CD4-positive, CD25-positive, alpha-beta regulatory T cell (primary cell): ENCODE measurements around the gene NRBP1. TPM values are rescaled to one million over a fixed set of nuclear protein-coding genes. Genes with fewer than 3 reads are reported as not detected.

Source experiments
- ATAC-seq, 2 donors: fragments of 150-1000 bp; cut with Tn5 transposase; one replicate each; pipeline ENCODE4 v1.10.0; 2021; ENCODE audit warnings: low read depth in 2 of 2, moderate number of reproducible peaks in 2 of 2, moderate library complexity in 1 of 2
- DNase-seq, 3 donors: peaks; one replicate each; pipeline versions ENCODE4 v3.0.0 to v3.0.0-alpha.2; 2012 to 2022; ENCODE audit warnings: mixed read lengths in 1 of 3
- H3K27ac ChIP-seq: one replicate; pipeline ENCODE4 v1.7.0; 2013; ENCODE audit warnings: mild to moderate bottlenecking, low read length; ENCODE audit not compliant: insufficient read depth, poor library complexity, severe bottlenecking
- H3K27me3 ChIP-seq: one replicate; pipeline ENCODE4 v1.7.0; 2013; ENCODE audit warnings: low read length; ENCODE audit not compliant: control insufficient read depth, insufficient read depth
- H3K36me3 ChIP-seq: one replicate; pipeline ENCODE4 v1.7.0; 2013; ENCODE audit warnings: mild to moderate bottlenecking, low read length, moderate library complexity; ENCODE audit not compliant: control insufficient read depth, insufficient read depth
- H3K4me1 ChIP-seq: 2 replicates; pipeline ENCODE4 v1.7.0; 2013; ENCODE audit warnings: mild to moderate bottlenecking, low read length; ENCODE audit not compliant: insufficient read depth, control insufficient read depth, poor library complexity, severe bottlenecking
- H3K4me3 ChIP-seq: one replicate; pipeline ENCODE4 v1.7.0; 2013; ENCODE audit warnings: low read depth, mild to moderate bottlenecking, low read length, moderate library complexity
- H3K9me3 ChIP-seq, 2 experiments: 1 replicate in 1 of 2; 2 replicates in 1 of 2; pipeline ENCODE4 v1.7.0; 2013; ENCODE audit warnings: low read length in 2 of 2, mild to moderate bottlenecking in 1 of 2, moderate library complexity in 1 of 2; ENCODE audit not compliant: control insufficient read depth in 2 of 2
- H3K27ac Mint-ChIP-seq, 3 donors: one replicate each; pipeline ENCODE4 v1.8.0; 2020 to 2022; ENCODE audit warnings: mild to moderate bottlenecking in 3 of 3, mixed read lengths in 3 of 3, moderate library complexity in 2 of 3
- H3K27me3 Mint-ChIP-seq: one replicate; pipeline ENCODE4 v1.8.0; 2022; ENCODE audit warnings: mild to moderate bottlenecking, mixed read lengths
- H3K36me3 Mint-ChIP-seq: one replicate; pipeline ENCODE4 v1.8.0; 2020; ENCODE audit warnings: mixed read lengths
- H3K4me1 Mint-ChIP-seq, 4 donors: one replicate each; pipeline ENCODE4 v1.8.0; 2020 to 2022; ENCODE audit warnings: mixed read lengths in 4 of 4, mild to moderate bottlenecking in 1 of 4
- H3K4me3 Mint-ChIP-seq, 4 donors: one replicate each; pipeline ENCODE4 v1.8.0; 2020 to 2022; ENCODE audit warnings: mild to moderate bottlenecking in 4 of 4, mixed read lengths in 4 of 4, moderate library complexity in 3 of 4
- H3K9me3 Mint-ChIP-seq, 7 donors: one replicate each; pipeline ENCODE4 v1.8.0; 2020 to 2022; ENCODE audit warnings: mixed read lengths in 7 of 7, mild to moderate bottlenecking in 3 of 7, moderate library complexity in 2 of 7
- polyA plus RNA-seq, 4 donors: library from polyadenylated mRNA; unstranded; fragments of 300-500 nt; fragmentation: Illumina TruSeq; gene quantifications; one replicate each; pipeline ENCODE4 v1.2.3, GENCODE V29; 2021
- total RNA-seq: library from RNA; stranded (reverse); gene quantifications from one replicate; pipeline ENCODE4 v1.2.3, GENCODE V29; 2022

The NRBP1 gene
- total and polyA plus RNA-seq, 5 donors from 2014 or later = 87.1 to 182 (median 114) TPM

DNA sequence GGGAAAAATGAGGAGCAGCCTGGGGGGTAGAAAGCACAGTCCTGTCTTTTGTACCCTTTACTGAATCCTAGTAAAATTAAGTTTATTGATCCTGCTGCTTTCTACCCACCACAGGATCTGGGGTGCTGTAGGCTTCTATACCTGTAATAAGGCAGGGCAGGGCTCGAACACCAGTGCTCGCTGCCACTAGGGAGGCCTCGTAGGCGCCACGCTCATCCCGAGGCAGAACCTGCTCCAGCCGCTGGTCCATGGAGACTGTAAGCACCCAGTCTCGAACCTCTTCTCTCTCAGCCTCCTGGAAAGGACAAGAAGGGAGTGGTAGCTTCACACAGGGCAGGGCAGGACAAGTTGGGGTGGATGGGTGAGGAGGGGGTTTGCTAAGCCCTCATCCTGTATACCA is 16.7 kb downstream of the NRBP1 start:
- Histone ChIP-seq H3K4me3 (no peak overlapping the region), H3K36me3 (peaks cover 28% of the 10 kb centered on the region), H3K27me3 (no peaks in the 10 kb centered on the region), H3K4me1 (no peaks in the 10 kb centered on the region), H3K27ac (no peak overlapping the region), H3K9me3 (no peaks in the 10 kb centered on the region)
- H3K4me1 Mint-ChIP-seq = peaks cover 0 to 6% (median 2%) of the 10 kb centered on the region in 4 donors
- no peak overlapping the region for H3K27ac Mint-ChIP-seq
- H3K4me3 Mint-ChIP-seq = no peak overlapping the region
- ATAC-seq = no peak
- peaks cover 41% of the 10 kb centered on the region for H3K36me3 Mint-ChIP-seq
- DNase-seq = no peak
- no peaks in the 10 kb centered on the region for H3K9me3 Mint-ChIP-seq
- no peaks in the 10 kb centered on the region for H3K27me3 Mint-ChIP-seq

DNA sequence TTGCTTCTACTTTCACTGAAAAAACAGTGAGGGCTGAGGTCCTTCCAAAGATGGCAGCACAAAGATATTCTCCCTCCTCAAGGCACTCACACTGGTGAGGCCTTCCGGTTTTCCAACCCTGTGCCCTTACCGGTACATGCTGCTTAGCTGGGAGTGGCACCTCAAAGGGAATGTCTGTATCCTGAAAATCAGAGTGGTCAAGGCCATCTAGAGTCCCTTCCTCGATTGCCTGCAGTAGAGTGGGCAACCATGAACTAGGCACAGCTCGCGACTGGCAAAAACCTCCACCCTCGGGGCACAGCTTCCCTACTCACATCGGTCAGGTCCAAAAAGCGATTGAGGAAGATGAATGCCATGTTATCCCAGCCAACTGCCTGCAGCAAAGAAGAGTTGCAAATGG is 17.2 kb downstream of the NRBP1 start:
- Histone ChIP-seq H3K4me3 (no peak overlapping the region), H3K9me3 (no peaks in the 10 kb centered on the region), H3K27ac (no peak overlapping the region), H3K36me3 (peaks cover 23% of the 10 kb centered on the region), H3K4me1 (no peaks in the 10 kb centered on the region), H3K27me3 (no peaks in the 10 kb centered on the region)
- Mint-ChIP-seq H3K27me3 (no peaks in the 10 kb centered on the region), H3K9me3 (no peaks in the 10 kb centered on the region), H3K4me3 (no peak overlapping the region), H3K4me1 (peaks cover 0 to 6% (median 2%) of the 10 kb centered on the region in 4 donors), H3K36me3 (peaks cover 36% of the 10 kb centered on the region), H3K27ac (peak overlapping the region in 1 of 3 donors; percentile 58)
- DNase-seq (no peak), ATAC-seq (no peak)

DNA sequence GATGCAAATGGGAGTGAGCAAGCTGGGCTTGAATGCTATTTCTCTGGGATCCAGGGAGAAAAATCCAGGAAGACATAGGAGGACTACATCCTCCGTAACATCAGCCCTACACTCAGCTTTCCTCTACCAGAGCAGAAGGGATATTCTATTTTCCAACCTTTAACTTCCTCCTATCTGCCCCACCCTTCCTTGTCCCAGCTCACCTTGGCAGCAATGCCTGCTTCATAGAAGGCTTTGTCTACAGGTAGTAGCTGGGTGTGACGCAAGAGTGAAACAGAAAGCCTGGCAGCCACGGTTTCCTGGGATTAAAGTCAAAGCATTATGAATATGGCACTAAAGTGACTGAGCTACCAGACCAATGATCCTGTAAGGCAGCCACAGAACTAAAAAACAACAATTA is 17.6 kb downstream of the NRBP1 start:
- Mint-ChIP-seq H3K27me3 (no peaks in the 10 kb centered on the region), H3K9me3 (no peaks in the 10 kb centered on the region), H3K4me3 (no peak overlapping the region), H3K27ac (peak overlapping the region in 2 of 3 donors; percentile 20 to 58), H3K36me3 (peaks cover 32% of the 10 kb centered on the region), H3K4me1 (peaks cover 0 to 6% (median 3%) of the 10 kb centered on the region in 4 donors)
- H3K36me3 ChIP-seq = peaks cover 18% of the 10 kb centered on the region
- no peak overlapping the region for H3K4me3 ChIP-seq
- H3K27me3 ChIP-seq = no peaks in the 10 kb centered on the region
- ATAC-seq (no peak), DNase-seq (peak in 1 of 3 donors; percentile 57)
- no peak overlapping the region for H3K27ac ChIP-seq
- H3K4me1 ChIP-seq = no peaks in the 10 kb centered on the region
- no peaks in the 10 kb centered on the region for H3K9me3 ChIP-seq

GRCh38 chr2:27448381-27448780 is 19.9 kb downstream of the NRBP1 start:
- no peaks in the 10 kb centered on the region for H3K9me3 ChIP-seq

GRCh38 chr2:27451095-27451494 is 22.7 kb downstream of the NRBP1 start:
- Mint-ChIP-seq H3K4me3 (no peak overlapping the region), H3K27ac (peak overlapping the region in 1 of 3 donors; percentile 74), H3K9me3 (no peaks in the 10 kb centered on the region), H3K36me3 (peaks cover 18% of the 10 kb centered on the region), H3K4me1 (peaks cover 0 to 5% (median 2%) of the 10 kb centered on the region in 4 donors), H3K27me3 (no peaks in the 10 kb centered on the region)
- ATAC-seq (no peak), DNase-seq (no peak)
- H3K36me3 ChIP-seq = no peaks in the 10 kb centered on the region
- no peaks in the 10 kb centered on the region for H3K27me3 ChIP-seq
- H3K4me1 ChIP-seq = no peaks in the 10 kb centered on the region
- H3K4me3 ChIP-seq = no peak overlapping the region
- H3K27ac ChIP-seq = no peak overlapping the region
- no peaks in the 10 kb centered on the region for H3K9me3 ChIP-seq

More at GRCh38 chr2:27448381-27448780, 19.9 kb downstream of the NRBP1 start:
- H3K9me3 Mint-ChIP-seq = no peaks in the 10 kb centered on the region
- no peaks in the 10 kb centered on the region for H3K27me3 Mint-ChIP-seq
- H3K27me3 ChIP-seq = no peaks in the 10 kb centered on the region
- peak overlapping the region in 1 of 3 donors; percentile 42 for H3K27ac Mint-ChIP-seq
- H3K36me3 Mint-ChIP-seq = peaks cover 18% of the 10 kb centered on the region
- no peaks in the 10 kb centered on the region for H3K4me1 ChIP-seq
- peaks cover 3% of the 10 kb centered on the region for H3K36me3 ChIP-seq
- H3K4me3 Mint-ChIP-seq = no peak overlapping the region
- H3K4me3 ChIP-seq = no peak overlapping the region
- ATAC-seq = no peak
- no peak overlapping the region for H3K27ac ChIP-seq
- no peak for DNase-seq
- peaks cover 0 to 6% (median 2%) of the 10 kb centered on the region in 4 donors for H3K4me1 Mint-ChIP-seq

DNA sequence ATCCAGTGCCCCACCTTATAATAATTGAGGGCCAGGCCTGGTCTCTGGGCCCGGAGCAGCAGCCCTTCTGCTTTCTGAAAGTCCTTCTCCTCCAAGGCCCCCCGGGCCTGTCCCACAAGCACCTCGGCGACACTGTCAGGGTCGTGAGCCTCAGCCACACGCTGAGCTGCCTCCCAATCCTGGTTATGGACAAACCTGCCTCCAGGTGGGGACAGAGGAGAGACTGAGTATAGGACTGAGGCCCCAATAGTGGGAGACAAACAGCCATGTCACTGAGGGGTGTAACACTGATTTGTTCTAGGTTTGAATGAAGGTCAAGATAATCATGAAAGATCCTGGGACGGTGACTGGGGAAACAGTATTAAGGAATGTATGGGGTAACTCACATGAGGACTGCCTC is 25.5 kb downstream of the NRBP1 start:
- Mint-ChIP-seq H3K9me3 (no peaks in the 10 kb centered on the region), H3K27me3 (no peaks in the 10 kb centered on the region), H3K27ac (peak overlapping the region in 1 of 3 donors; percentile 38), H3K4me1 (peaks cover 0 to 5% (median 0%) of the 10 kb centered on the region in 4 donors), H3K4me3 (no peak overlapping the region), H3K36me3 (peaks cover 12% of the 10 kb centered on the region)
- DNase-seq (no peak), ATAC-seq (no peak)
- Histone ChIP-seq H3K4me3 (no peak overlapping the region), H3K27me3 (no peaks in the 10 kb centered on the region), H3K27ac (no peak overlapping the region), H3K36me3 (no peaks in the 10 kb centered on the region), H3K4me1 (no peaks in the 10 kb centered on the region), H3K9me3 (no peaks in the 10 kb centered on the region)

- Histone ChIP-seq H3K27ac (no peak overlapping the region), H3K4me3 (no peak overlapping the region), H3K4me1 (no peaks in the 10 kb centered on the region), H3K9me3 (no peaks in the 10 kb centered on the region), H3K36me3 (no peaks in the 10 kb centered on the region), H3K27me3 (no peaks in the 10 kb centered on the region)
- H3K9me3 Mint-ChIP-seq = no peaks in the 10 kb centered on the region
- no peak overlapping the region for H3K27ac Mint-ChIP-seq
- no peaks in the 10 kb centered on the region for H3K27me3 Mint-ChIP-seq
- H3K4me1 Mint-ChIP-seq = no peaks in the 10 kb centered on the region
- ATAC-seq (no peak), DNase-seq (no peak)
- peaks cover 32% of the 10 kb centered on the region for H3K36me3 Mint-ChIP-seq
- no peak overlapping the region for H3K4me3 Mint-ChIP-seq
These were observed 32.7 kb downstream of the NRBP1 start for GRCh38 chr2:27461118-27461517.

- Histone ChIP-seq H3K27ac (no peak overlapping the region), H3K27me3 (no peaks in the 10 kb centered on the region), H3K36me3 (no peaks in the 10 kb centered on the region), H3K9me3 (no peaks in the 10 kb centered on the region), H3K4me1 (no peaks in the 10 kb centered on the region), H3K4me3 (no peak overlapping the region)
- Mint-ChIP-seq H3K27ac (no peak overlapping the region), H3K4me1 (no peaks in the 10 kb centered on the region), H3K36me3 (peaks cover 23% of the 10 kb centered on the region), H3K27me3 (no peaks in the 10 kb centered on the region), H3K9me3 (no peaks in the 10 kb centered on the region), H3K4me3 (no peak overlapping the region)
- ATAC-seq (no peak), DNase-seq (no peak)
These were observed 36.0 kb downstream of the NRBP1 start for GRCh38 chr2:27464443-27464842.
